HG03196 (cell line): ENCODE data around the gene UST.
"Not testable (repeated sequence)": the region's sequence is repeated elsewhere in the genome, so short reads cannot be mapped to it uniquely, and the experiment has no call there.

Source experiments
- ATAC-seq: cut with Tn5 transposase; IDR thresholded peaks from one replicate; pipeline ENCODE4 v1.9.1; 2021; ENCODE audit not compliant: unreplicated experiment

UST gene

DNA sequence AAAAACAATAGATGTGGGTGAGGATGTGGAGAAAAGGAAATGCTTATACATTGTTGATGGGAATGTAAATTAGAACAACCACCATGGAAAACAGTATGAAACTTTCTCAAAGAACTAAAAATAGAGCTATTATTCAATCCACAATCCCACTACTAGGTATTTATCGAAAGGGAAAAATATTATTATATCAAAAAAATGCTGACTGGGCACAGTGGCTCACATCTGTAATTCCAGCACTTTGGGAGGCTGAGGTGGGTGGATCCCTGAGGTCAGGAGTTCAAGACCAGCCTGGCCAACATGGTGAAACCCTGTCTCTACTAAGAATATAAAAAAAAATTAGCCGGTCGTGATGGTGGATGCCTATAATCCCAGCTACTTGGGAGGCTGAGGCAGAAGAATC, 357.1 kb downstream of the UST start:
- not testable (repeated sequence) for ATAC-seq

DNA sequence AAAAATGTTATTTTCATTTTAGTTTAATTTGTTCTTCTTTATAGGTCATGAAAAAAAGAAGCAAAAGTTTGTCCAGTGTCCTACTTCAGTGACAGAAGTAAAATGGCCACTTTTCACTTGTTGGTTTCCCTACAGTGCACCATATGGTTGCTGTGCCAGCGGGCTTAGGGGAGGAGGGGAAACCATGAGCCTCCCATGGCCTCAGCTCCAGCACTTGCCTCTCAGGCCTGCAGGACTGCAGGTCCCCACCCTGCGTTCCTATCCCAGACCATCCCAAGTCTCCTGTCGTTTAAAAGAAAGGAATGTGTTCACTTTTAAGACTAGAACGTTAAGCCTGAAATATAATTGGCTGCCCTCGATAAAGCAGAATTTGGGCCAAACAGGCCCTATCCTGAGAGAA, 360.7 kb downstream of the UST start:
- ATAC-seq, result no peak

DNA sequence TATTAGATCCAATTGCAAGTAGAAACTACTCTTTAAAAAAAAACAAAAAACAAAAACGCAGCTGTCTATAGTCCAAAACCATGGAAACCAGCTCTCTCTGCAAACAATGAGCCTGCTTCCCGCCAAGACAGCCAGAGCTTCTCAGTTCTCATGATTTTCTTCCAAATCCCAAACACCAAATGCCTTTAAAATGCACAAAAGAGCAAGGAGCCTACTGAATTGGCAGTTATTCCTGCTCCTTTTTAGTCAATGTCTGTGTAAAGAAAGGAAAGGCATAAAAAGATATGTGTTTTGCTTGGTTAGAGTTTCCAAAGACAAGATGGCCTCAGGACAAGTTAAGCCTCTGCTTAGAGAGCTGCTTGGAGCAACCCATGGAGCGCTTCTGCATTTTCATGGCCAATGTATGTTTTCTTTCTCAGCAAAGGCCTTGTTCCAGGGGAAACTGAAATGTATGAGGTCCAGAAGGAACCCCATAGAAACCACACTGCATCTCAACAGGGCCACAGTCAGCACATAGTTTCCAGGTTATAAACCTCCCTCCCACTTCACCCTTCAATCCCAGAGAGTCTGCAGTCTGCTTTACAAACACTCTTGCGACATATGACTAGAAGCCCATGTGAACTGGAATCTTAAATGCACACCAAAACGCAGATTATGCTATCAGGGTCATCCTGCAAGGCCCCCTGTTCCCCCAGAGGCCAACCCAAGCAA, 361.4 kb downstream of the UST start:
- no peak for ATAC-seq

DNA sequence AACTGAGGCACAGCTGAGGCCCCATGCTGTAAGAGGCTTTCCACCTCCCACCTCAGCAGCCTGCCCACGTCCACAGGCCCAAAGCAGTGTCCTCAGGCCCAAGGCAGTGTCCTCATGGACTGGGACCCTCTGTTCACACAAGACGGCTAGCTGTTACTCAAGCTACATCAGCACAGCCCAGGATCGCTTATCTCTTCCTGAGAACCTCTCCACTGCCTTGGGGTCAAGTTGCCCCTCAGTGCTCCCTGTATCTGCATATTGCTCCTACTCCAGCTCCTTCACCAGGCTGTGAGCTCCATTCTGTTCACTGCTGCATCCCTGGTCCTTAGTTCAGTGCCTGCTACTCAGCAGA, 361.9 kb downstream of the UST start:
- ATAC-seq, result no peak

DNA sequence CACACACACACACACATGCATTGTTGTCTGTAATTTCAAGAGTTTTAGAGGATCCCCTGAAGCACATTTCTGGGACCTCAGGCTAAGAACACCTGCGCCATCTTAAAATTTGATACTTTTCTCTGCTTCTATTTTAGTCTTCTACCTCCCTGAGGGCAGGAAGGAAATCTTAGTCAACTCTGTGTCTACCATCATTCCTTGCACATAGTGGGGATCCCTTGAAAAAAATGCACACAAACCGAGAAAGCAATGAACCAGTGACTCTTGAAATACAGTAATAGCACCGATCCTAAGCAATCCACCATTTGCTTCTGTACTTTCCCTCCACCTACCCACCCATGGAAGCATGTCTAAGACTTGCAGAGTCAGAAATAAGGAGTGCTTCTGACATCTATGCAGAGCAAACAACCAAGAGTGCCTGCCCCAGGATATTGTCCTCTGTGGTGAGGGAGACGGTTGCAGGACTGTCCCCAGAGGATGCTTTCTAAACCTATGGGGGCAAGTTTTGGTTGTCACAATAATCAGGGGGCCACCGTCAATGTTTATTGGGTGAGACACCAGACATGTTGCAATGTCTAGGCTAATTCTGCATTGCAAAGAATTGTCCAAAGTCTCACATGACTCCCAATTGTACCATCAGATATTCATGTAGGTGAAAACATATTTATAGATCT, 362.7 kb downstream of the UST start:
- ATAC-seq, result no peak

DNA sequence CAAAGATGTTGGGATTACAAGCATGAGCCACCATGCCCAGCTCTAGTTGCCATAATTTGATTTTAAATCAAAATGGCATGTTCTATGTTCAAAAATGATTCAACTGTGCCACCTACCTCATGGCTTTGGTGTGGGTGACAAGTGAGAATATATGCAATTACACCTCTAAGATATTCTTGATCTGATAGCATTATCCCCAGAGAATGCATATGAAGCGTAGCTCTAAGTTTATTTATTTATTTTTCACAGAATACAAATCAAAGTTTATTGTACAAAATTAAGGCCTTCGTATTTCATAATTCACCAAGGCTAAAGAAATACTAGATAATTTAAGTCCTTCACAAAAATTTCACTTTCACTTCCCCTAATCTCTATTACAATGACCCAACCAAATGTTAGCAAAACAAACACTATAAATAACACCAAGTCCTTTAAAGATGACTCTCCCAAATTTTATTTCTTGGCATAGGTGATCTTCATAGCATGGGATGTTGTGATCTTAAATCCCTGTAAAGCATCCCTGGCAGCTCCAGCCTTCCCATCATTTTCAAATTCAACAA, 364.8 kb downstream of the UST start:
- no peak for ATAC-seq

DNA sequence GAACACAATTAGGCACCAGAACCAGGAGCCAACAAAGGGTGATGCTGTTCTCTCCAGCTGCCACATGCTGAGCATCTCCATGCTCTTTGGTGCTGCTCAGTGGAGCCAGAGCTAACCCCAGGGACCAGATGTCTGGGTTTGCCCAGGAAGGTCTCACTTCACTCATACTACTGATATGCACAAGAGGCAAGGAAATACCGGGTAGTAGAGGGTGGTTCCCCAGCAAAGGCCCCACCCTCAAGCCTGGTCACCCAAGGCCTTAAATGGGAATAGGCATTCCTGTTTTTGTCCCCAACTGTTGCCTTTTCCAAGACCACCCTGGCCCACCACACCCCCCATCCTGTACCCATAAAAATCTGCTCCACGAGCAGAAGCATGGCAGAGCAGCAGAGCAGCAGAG, 366.1 kb downstream of the UST start:
- no peak for ATAC-seq

DNA sequence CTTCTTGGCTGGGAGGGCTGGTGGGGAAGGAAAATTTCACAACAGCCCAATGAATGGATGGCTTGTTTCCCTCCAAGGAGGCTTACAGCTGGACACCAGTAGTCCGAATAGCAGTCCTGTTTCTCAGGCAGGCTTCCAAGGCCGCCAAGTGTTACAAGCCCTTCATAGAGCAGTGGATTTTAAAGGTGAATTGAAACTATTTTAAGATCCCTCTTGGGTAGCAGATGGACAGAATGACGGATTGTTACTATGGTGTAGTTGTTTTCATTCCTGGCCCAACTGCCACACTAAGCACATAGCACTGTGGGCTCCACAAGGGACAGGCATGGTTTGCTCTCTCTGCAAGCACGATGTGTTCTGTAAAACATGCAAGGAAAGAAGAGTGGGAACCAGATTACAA, 367.3 kb downstream of the UST start:
- ATAC-seq, result no peak

DNA sequence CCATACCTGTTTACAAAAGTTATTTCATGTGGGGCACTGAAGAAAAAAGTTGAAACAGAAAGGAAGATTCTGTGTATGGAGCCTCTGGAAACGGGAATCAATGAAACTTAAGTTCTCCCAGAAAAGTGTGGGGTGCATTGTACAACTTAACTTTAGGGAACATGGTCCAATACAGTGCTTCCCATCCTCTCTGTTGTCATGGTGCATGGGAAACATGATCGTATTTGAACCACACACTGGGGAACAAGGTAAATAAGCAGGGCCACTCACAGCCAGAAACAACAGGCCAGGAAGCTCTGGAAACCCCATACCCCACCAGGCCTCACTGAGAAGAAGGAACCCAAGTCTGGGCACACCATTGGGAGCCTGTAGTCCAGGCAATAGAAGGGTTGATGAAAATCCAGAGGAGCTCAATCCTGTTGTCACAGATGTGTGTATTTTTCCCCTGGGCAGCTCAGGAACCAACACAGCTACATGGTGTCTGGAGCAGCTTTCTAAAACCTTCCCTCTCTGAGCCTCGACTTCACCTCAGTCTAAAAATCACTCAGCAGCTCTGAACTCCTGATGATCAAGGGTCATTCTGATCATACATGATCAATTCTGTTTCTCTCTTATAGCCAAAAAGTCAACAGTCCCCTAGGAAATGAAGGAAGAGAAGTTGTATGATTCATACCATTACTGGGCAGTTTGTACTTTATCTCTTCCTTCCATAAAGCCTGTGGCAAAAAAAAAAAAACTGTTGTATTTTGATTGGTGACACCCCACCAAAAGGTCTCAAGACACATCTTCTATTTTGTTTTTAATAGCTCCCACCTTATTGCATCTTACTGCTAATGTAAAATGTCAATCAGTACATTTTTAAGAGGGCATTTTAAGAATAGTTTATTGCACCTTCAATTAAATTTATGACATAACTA, 372.2 kb downstream of the UST start:
- no peak for ATAC-seq

DNA sequence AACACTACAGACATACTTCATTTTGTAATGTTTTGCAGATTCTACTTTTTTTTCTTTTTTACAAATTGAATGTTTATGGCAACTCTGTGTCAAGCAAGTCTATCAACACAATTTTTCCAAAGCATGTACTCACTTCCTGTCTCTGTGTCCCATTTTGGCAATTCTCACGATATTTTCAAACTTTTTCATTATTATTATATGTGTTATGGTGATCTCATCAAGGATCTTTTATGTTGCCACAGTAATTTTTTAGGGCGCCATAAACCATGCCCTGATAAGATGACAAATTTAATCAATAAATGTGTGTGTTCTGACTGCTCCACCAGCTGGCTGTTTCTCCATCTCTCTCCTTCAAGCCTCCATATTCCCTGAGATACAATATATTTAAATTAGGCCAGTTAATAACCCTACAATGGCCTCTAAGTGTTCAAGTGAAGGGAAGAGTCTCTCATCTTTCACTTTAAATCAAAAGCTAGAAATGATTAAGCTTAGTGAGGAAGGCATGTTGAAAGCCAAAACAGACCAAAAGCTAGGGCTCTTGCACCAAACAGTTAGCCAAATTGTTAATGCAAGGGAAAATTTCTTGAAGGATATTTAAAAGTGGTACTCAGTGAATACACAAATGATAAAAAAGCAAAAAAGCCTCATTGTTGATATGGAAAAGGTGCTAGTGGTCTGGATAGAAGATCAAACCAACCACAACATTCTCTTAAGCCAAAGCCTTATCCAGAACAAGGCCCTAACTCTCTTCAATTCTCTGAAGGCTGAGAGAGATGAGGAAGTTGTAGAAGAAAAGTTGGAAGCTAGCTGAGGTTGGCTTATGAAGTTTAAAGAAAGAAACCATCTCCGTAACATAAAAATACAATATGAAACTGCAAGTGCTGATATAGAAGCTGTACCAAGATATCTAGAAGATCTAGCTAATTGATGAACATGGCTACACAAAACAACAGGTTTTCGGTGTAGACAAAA, 376.3 kb downstream of the UST start:
- no peak for ATAC-seq

DNA sequence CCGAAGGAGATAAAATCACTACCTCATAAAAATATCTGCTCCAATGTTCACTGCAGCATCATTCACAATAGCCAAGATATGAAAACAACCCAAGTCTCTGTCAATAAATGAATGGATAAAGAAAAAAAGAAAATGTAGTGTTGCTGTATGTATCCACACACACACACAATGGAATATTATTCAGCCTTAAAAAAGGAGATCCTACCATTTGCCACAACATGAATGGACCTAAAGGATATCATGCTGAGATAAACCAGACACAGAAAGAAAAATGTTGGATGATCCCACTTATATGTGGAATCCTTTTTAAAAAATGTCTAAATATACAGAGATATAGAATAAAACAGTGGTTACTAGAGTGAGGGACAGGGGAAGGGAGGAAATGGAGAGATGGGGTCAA, 378.5 kb downstream of the UST start:
- ATAC-seq, result no peak
